Fibroblast of lung (primary cell): Measurements from ENCODE around the gene CATSPERE.

ENCODE experiments used
- CTCF ChIP-seq, 2 donors: IDR thresholded peaks in 1 of 2; conservative IDR thresholded peaks in 1 of 2; 1 replicate in 1 of 2; 2 replicates in 1 of 2; pipeline ENCODE4 v1.5.1; 2011 to 2012; ENCODE audit warnings: low read length in 2 of 2, control low read depth in 1 of 2, inconsistent platforms in 1 of 2, low read depth in 1 of 2, mild to moderate bottlenecking in 1 of 2
- EZH2 ChIP-seq: IDR thresholded peaks from 2 replicates; pipeline ENCODE4 v1.5.1; 2012; ENCODE audit warnings: low read length, control low read depth, mild to moderate bottlenecking; ENCODE audit errors: missing control alignments

GRCh38 chr1:244444854-244445253 lies 16.2 kb upstream of the CATSPERE start:
- TF ChIP-seq CTCF (conservative IDR thresholded peaks at IDR 0.05 in 1 of 2, IDR thresholded peaks at IDR 0.05 in 1 of 2; ENCODE audit: low read depth in 1 of 2, low read length in 2 of 2) (no peak), EZH2 (no peak)
